BE2C (cell line): ENCODE results near the gene OS9. TPM values are rescaled to one million over a fixed set of nuclear protein-coding genes. Genes with fewer than 3 reads are reported as not detected.
A peak's percentile ranks its signal among the peaks of the same experiment; 100 is the strongest.
"Not testable (repeated sequence)": the region's sequence is repeated elsewhere in the genome, so short reads cannot be mapped to it uniquely, and the experiment has no call there.

Experiments used
- DNase-seq: peaks from one replicate; pipeline ENCODE4 v3.0.0-alpha.2; 2020
- H3K27me3 ChIP-seq: fragments of 250-450 bp; sonication (Bioruptor Pico); 2 replicates; pipeline ENCODE4 v1.5.1; 2020; ENCODE audit warnings: mild to moderate bottlenecking
- H3K36me3 ChIP-seq: fragments of 250-450 bp; sonication (Bioruptor Pico); 2 replicates; pipeline ENCODE4 v1.5.1; 2020; ENCODE audit warnings: mild to moderate bottlenecking
- H3K4me1 ChIP-seq: fragments of 250-450 bp; sonication (Bioruptor Pico); 2 replicates; pipeline ENCODE4 v1.5.1; 2020
- H3K4me3 ChIP-seq: 2 replicates; pipeline ENCODE4 v1.5.1; 2011; ENCODE audit warnings: low read depth, low read length
- H3K9me3 ChIP-seq: fragments of 250-450 bp; sonication (Bioruptor Pico); 2 replicates; pipeline ENCODE4 v1.5.1; 2020
- polyA plus RNA-seq: library from polyadenylated mRNA; unstranded; fragments of >200 nt; gene quantifications from one replicate; pipeline ENCODE4 v1.2.1, GENCODE V29; 2012; ENCODE audit warnings: low read depth, missing spikeins; ENCODE audit not compliant: insufficient read length, insufficient read depth
- TF ChIP-seq, protein P1 (sequence below): IDR thresholded peaks from 2 replicates; pipeline ENCODE4 v1.5.1; 2012; ENCODE audit warnings: mild to moderate bottlenecking, low read depth, low read length

The OS9 gene, protein sequence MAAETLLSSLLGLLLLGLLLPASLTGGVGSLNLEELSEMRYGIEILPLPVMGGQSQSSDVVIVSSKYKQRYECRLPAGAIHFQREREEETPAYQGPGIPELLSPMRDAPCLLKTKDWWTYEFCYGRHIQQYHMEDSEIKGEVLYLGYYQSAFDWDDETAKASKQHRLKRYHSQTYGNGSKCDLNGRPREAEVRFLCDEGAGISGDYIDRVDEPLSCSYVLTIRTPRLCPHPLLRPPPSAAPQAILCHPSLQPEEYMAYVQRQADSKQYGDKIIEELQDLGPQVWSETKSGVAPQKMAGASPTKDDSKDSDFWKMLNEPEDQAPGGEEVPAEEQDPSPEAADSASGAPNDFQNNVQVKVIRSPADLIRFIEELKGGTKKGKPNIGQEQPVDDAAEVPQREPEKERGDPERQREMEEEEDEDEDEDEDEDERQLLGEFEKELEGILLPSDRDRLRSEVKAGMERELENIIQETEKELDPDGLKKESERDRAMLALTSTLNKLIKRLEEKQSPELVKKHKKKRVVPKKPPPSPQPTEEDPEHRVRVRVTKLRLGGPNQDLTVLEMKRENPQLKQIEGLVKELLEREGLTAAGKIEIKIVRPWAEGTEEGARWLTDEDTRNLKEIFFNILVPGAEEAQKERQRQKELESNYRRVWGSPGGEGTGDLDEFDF
- polyA plus RNA-seq: 259 TPM

DNA sequence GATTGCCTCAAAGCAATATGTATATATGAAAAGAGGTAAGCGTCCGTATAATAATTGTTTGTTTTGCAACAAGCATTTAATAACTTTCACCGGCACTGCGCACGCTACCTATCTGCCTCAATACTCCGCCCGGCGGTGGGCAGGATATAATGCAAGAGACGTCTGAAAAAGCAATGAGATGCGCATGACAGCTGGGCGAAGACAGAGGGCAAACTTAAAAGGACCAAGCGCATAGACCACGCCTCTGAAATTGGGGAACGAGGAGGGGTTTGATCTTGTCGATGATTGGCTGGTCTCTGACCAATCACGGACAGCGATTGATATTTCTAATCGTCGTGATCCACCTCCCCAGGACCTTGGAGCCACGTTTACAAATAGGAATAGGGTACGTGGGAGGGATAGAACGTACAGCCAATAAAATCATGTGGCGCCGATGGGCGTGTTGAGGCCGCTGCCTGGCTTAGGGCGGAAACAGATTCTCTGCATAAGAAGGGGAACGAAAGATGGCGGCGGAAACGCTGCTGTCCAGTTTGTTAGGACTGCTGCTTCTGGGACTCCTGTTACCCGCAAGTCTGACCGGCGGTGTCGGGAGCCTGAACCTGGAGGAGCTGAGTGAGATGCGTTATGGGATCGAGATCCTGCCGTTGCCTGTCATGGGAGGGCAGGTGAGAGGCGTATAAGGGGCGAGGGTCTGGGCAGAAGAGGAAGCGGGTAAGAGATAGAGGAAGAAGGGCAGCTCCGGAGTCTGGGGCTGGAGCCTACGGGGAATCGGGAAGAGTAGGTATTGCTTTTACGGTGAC is at the start of gene OS9:
TSS of gene OS9 (plus strand) at position 474 of the 800 bp plus-strand sequence. CDS start at position 504, 30 bp downstream.
- Histone ChIP-seq H3K4me1 (no peaks in the 10 kb centered on the region), H3K4me3 (peak within 1 kb of the TSS; percentile 92), H3K36me3 (peaks cover 3% of the 10 kb centered on the region; the same call in 1 of the 2 replicates), H3K9me3 (no peaks in the 10 kb centered on the region), H3K27me3 (peaks cover 3% of the 10 kb centered on the region; the same call in 1 of the 2 replicates)
- TF ChIP-seq, protein P1, sequence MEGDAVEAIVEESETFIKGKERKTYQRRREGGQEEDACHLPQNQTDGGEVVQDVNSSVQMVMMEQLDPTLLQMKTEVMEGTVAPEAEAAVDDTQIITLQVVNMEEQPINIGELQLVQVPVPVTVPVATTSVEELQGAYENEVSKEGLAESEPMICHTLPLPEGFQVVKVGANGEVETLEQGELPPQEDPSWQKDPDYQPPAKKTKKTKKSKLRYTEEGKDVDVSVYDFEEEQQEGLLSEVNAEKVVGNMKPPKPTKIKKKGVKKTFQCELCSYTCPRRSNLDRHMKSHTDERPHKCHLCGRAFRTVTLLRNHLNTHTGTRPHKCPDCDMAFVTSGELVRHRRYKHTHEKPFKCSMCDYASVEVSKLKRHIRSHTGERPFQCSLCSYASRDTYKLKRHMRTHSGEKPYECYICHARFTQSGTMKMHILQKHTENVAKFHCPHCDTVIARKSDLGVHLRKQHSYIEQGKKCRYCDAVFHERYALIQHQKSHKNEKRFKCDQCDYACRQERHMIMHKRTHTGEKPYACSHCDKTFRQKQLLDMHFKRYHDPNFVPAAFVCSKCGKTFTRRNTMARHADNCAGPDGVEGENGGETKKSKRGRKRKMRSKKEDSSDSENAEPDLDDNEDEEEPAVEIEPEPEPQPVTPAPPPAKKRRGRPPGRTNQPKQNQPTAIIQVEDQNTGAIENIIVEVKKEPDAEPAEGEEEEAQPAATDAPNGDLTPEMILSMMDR: peak; percentile 79
- DNase-seq: peak; percentile 95

DNA sequence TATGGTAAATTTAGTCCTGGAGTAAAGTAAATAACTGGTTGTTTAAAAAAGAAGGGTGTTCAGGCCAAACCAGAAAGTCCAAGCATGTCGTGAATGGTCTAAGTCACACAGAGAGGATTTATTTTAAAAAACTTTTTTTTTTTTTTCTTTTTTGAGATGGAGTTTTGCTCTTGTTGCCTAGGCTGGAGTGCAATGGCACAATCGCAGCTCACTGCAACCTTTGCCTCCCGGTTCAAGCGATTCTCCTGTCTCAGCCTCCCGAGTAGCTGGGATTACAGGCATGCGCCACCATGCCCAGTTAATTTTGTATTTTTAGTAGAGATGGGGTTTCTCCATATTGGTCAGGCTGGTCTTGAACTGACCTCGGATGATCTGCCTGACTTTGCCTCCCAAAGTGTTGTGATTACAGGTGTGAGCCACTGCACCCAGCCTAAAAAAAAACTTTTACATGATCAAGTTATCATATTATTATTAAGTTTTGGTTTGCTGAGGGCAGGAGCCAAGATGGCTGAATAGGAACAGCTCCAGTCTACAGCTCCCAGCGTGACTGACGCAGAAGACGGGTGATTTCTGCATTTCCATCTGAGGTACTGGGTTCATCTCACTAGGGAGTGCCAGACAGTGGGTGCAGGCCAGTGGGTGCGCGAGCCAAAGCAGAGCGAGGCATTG is 47.8 kb upstream of the OS9 start:
- not testable (repeated sequence) for H3K4me3 ChIP-seq, H3K27me3 ChIP-seq, DNase-seq, H3K4me1 ChIP-seq, H3K36me3 ChIP-seq, H3K9me3 ChIP-seq

DNA sequence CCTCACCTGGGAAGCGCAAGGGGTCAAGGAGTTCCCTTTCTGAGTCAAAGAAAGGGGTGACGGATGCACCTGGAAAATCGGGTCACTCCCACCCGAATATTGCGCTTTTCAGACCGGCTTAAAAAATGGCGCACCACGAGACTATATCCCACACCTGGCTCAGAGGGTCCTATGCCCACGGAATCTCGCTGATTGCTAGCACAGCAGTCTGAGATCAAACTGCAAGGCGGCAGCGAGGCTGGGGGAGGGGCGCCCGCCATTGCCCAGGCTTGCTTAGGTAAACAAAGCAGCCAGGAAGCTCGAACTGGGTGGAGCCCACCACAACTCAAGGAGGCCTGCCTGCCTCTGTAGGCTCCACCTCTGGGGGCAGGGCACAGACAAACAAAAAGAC is 47.3 kb upstream of the OS9 start:
- not testable (repeated sequence) for H3K27me3 ChIP-seq, H3K36me3 ChIP-seq, H3K9me3 ChIP-seq, DNase-seq, H3K4me1 ChIP-seq, H3K4me3 ChIP-seq

DNA sequence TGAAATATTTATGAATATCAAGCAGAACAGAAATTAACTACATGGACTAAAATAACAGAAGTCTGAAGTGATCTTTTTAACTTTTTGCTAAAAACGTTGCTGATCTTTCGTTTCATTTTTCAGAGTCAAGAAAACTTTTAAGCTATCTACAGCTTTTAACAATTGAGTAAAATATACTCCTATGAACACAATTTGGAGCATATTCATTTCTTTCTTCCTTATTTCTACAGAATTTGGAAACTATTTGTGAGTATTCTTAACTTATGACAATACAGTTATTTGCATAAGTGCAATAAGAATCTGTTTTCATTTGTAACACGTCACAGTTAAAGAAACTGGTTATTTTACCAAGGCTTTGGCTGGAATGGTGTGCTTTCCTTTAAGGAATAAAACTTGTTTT is 39.9 kb upstream of the OS9 start:
- no peaks in the 10 kb centered on the region for H3K4me1 ChIP-seq
- H3K36me3 ChIP-seq: no peaks in the 10 kb centered on the region
- H3K4me3 ChIP-seq: no peak overlapping the region
- no peaks in the 10 kb centered on the region; the same call in none of the 2 replicates for H3K27me3 ChIP-seq
- H3K9me3 ChIP-seq: no peaks in the 10 kb centered on the region
- TF ChIP-seq, protein P1: no peak
- DNase-seq: no peak

DNA sequence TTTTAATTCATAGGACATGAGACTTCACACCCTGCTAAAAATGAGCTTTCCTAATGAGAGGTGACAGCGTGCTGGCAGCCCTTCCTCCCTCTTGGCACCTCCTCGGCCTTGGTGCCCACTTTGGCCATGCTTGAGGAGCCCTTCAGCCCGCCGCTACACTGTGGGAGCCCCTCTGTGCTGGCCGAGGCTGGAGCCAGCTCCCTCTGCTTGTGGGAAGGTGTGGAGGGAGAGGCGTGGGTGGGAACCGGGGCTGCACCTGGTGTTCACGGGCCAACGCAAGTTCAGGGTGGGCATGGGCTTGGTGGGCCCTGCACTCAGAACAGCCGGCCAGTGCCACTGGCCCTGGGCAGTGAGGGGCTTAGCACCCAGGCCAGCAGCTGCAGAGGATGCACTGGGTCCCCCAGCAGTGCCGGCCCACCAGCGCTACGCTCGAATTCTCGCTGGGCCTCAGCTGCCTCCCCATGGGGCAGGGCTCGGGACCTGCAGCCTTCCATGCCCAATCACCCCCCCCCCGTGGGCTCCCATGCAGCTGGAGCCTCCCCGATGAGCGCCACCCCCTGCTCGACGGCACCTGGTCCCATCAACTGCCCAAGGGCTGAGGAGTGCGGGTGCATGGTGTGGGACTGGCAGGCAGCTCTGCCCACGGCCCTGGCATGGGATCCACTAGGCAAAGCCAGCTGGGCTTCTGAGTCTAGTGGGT is 38.2 kb upstream of the OS9 start:
- Histone ChIP-seq H3K9me3 (peaks cover 7% of the 10 kb centered on the region; the same call in 1 of the 2 replicates), H3K4me3 (no peak overlapping the region), H3K36me3 (no peaks in the 10 kb centered on the region), H3K4me1 (no peaks in the 10 kb centered on the region), H3K27me3 (no peaks in the 10 kb centered on the region; the same call in none of the 2 replicates)
- no peak for DNase-seq
- TF ChIP-seq, protein P1: no peak

DNA sequence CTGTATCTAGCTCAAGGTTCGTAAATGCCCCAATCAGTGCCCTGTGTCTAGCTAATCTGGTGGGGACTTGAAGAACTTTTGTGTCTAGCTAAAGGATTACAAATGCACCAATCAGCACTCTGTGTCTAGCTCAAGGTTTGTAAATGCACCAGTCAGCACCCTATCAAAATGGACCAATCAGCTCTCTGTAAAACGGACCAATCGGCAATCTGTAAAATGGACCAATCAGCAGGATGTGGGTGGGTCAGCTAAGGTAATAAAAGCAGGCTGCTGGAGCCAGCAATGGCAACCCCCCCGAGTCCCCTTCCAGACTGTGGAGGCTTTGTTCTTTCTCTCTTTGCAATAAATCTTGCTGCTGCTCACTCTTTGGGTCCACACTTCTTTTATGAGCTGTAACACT is 37.5 kb upstream of the OS9 start:
- H3K4me3 ChIP-seq, H3K4me1 ChIP-seq, DNase-seq, H3K36me3 ChIP-seq, H3K27me3 ChIP-seq: not testable (repeated sequence)
- peaks cover 12% of the 10 kb centered on the region for H3K9me3 ChIP-seq
